Endothelial cell (in vitro differentiated cells): ENCODE results near the gene SORBS1. TPM values are rescaled to one million over a fixed set of nuclear protein-coding genes. Genes with fewer than 3 reads are reported as not detected.

Experiments used
- DNase-seq: peaks from one replicate; pipeline ENCODE4 v3.0.0; 2021; ENCODE audit warnings: low spot score
- H3K27ac Mint-ChIP-seq: one replicate; pipeline ENCODE4 v1.8.0; 2021; ENCODE audit warnings: mixed read lengths, inconsistent platforms; ENCODE audit not compliant: unreplicated experiment
- H3K27me3 Mint-ChIP-seq: one replicate; pipeline ENCODE4 v1.8.0; 2021; ENCODE audit warnings: mild to moderate bottlenecking, moderate library complexity, mixed read lengths, inconsistent platforms; ENCODE audit not compliant: unreplicated experiment
- H3K36me3 Mint-ChIP-seq: one replicate; pipeline ENCODE4 v1.8.0; 2021; ENCODE audit warnings: mild to moderate bottlenecking, low read depth, mixed read lengths, inconsistent platforms; ENCODE audit not compliant: unreplicated experiment
- H3K4me1 Mint-ChIP-seq: one replicate; pipeline ENCODE4 v1.8.0; 2021; ENCODE audit warnings: mild to moderate bottlenecking, mixed read lengths, inconsistent platforms; ENCODE audit not compliant: unreplicated experiment
- H3K4me3 Mint-ChIP-seq: one replicate; pipeline ENCODE4 v1.8.0; 2021; ENCODE audit warnings: mild to moderate bottlenecking, mixed read lengths, inconsistent platforms; ENCODE audit not compliant: unreplicated experiment
- H3K9me3 Mint-ChIP-seq: one replicate; pipeline ENCODE4 v1.8.0; 2021; ENCODE audit warnings: mixed read lengths, inconsistent platforms; ENCODE audit not compliant: unreplicated experiment
- CTCF ChIP-seq: fragments of 200-600 bp; sonication (generic); IDR thresholded peaks from one replicate; pipeline ENCODE4 v1.5.0; 2021; ENCODE audit warnings: antibody characterized with exemption; ENCODE audit not compliant: unreplicated experiment
- total RNA-seq: library from RNA; stranded (reverse); fragmentation: NEBNext Ultra II Directional; extraction: Animal tissue kit (Norgen Biotek cat#: 25700); gene quantifications from one replicate; pipeline ENCODE4 v1.2.1, GENCODE V29; 2021; ENCODE audit not compliant: unreplicated experiment

The SORBS1 gene
- total RNA-seq, 1 donor from 2014 or later: 103 TPM

GRCh38 chr10:95336702-95337101, 224.5 kb downstream of the SORBS1 start:
- Mint-ChIP-seq H3K27me3 (peaks cover 2% of the 10 kb centered on the region), H3K27ac (no peak overlapping the region), H3K4me3 (no peak overlapping the region), H3K9me3 (no peaks in the 10 kb centered on the region), H3K4me1 (peaks cover 4% of the 10 kb centered on the region), H3K36me3 (peaks cover 51% of the 10 kb centered on the region)
- no peak for DNase-seq
- TF ChIP-seq CTCF: no peak

- Mint-ChIP-seq H3K9me3 (no peaks in the 10 kb centered on the region), H3K27ac (no peak overlapping the region), H3K36me3 (peaks cover 52% of the 10 kb centered on the region)
These were observed 225.1 kb downstream of the SORBS1 start for GRCh38 chr10:95335933-95336699.

GRCh38 chr10:95334805-95335144, 226.4 kb downstream of the SORBS1 start:
- no peak overlapping the region for H3K4me3 Mint-ChIP-seq
- H3K36me3 Mint-ChIP-seq: peaks cover 64% of the 10 kb centered on the region
- peak overlapping the region; percentile 58 for H3K27ac Mint-ChIP-seq
- H3K9me3 Mint-ChIP-seq: no peaks in the 10 kb centered on the region
- H3K4me1 Mint-ChIP-seq: peaks cover 4% of the 10 kb centered on the region
- peaks cover 2% of the 10 kb centered on the region for H3K27me3 Mint-ChIP-seq
- no peak for DNase-seq
- no peak for TF ChIP-seq CTCF

More at GRCh38 chr10:95335933-95336699, 225.1 kb downstream of the SORBS1 start:
- no peak overlapping the region for H3K4me3 Mint-ChIP-seq
- H3K4me1 Mint-ChIP-seq: peaks cover 4% of the 10 kb centered on the region
- no peak for TF ChIP-seq CTCF
- DNase-seq: no peak
- H3K27me3 Mint-ChIP-seq: peaks cover 2% of the 10 kb centered on the region

- Mint-ChIP-seq H3K4me3 (no peak overlapping the region), H3K27ac (peak overlapping the region; percentile 58), H3K9me3 (no peaks in the 10 kb centered on the region), H3K4me1 (peaks cover 4% of the 10 kb centered on the region), H3K36me3 (peaks cover 67% of the 10 kb centered on the region), H3K27me3 (peaks cover 2% of the 10 kb centered on the region)
- TF ChIP-seq CTCF: no peak
- DNase-seq: no peak
These were observed 227.0 kb downstream of the SORBS1 start for GRCh38 chr10:95333997-95334804.
